ENCODE measurements around the gene TBPL1.

Gene TBPL1

GRCh38 chr6:134028438-134028837 is 75.4 kb downstream of the TBPL1 start:
- H3K27ac Mint-ChIP-seq: no peak overlapping the region
- H3K36me3 Mint-ChIP-seq: no peaks in the 10 kb centered on the region
- ATAC-seq (no peak), DNase-seq (ENCODE audit: low spot score in 2 of 2) (no peak)
- H3K4me1 Mint-ChIP-seq: no peaks in the 10 kb centered on the region
- H3K9me3 Mint-ChIP-seq: no peaks in the 10 kb centered on the region
- no peak overlapping the region for H3K4me3 Mint-ChIP-seq

- no peaks in the 10 kb centered on the region for H3K9me3 Mint-ChIP-seq
- no peak overlapping the region for H3K27ac Mint-ChIP-seq
- H3K36me3 Mint-ChIP-seq: no peaks in the 10 kb centered on the region
- no peak for DNase-seq (ENCODE audit: low spot score in 2 of 2)
- peaks cover 6% of the 10 kb centered on the region for H3K4me1 Mint-ChIP-seq
- ATAC-seq: no peak
- no peak overlapping the region for H3K4me3 Mint-ChIP-seq
Observed at GRCh38 chr6:134029495-134030455, 76.8 kb downstream of the TBPL1 start.

- no peak overlapping the region for H3K27ac Mint-ChIP-seq
- no peak for ATAC-seq
- H3K36me3 Mint-ChIP-seq: no peaks in the 10 kb centered on the region
- no peaks in the 10 kb centered on the region for H3K9me3 Mint-ChIP-seq
- no peak for DNase-seq (ENCODE audit: low spot score in 2 of 2)
- no peak overlapping the region for H3K4me3 Mint-ChIP-seq
- H3K4me1 Mint-ChIP-seq: peaks cover 21% of the 10 kb centered on the region
Observed at GRCh38 chr6:134031696-134032255, 78.8 kb downstream of the TBPL1 start.

- peaks cover 21% of the 10 kb centered on the region for H3K4me1 Mint-ChIP-seq
- H3K27ac Mint-ChIP-seq: no peak overlapping the region
- no peak overlapping the region for H3K4me3 Mint-ChIP-seq
- no peaks in the 10 kb centered on the region for H3K36me3 Mint-ChIP-seq
- DNase-seq (ENCODE audit: low spot score in 2 of 2) (no peak), ATAC-seq (no peak)
- H3K9me3 Mint-ChIP-seq: no peaks in the 10 kb centered on the region
Observed at GRCh38 chr6:134034478-134034877, 81.5 kb downstream of the TBPL1 start.

- Mint-ChIP-seq H3K4me3 (no peak overlapping the region), H3K27ac (no peak overlapping the region), H3K9me3 (no peaks in the 10 kb centered on the region), H3K36me3 (no peaks in the 10 kb centered on the region), H3K4me1 (peaks cover 21% of the 10 kb centered on the region)
- peak; percentile 27 for ATAC-seq
- DNase-seq (ENCODE audit: low spot score in 2 of 2): no peak
Observed at GRCh38 chr6:134034961-134035822, 82.2 kb downstream of the TBPL1 start.

- Mint-ChIP-seq H3K27ac (no peak overlapping the region), H3K9me3 (no peaks in the 10 kb centered on the region), H3K36me3 (no peaks in the 10 kb centered on the region), H3K4me3 (no peak overlapping the region), H3K4me1 (peaks cover 21% of the 10 kb centered on the region)
- ATAC-seq (peak; percentile 91), DNase-seq (ENCODE audit: low spot score in 2 of 2) (no peak)
Observed at GRCh38 chr6:134035823-134036296, 82.8 kb downstream of the TBPL1 start.

GRCh38 chr6:134039116-134039515 is 86.1 kb downstream of the TBPL1 start:
- DNase-seq (ENCODE audit: low spot score in 2 of 2) (no peak), ATAC-seq (no peak)
- Mint-ChIP-seq H3K9me3 (no peaks in the 10 kb centered on the region), H3K36me3 (no peaks in the 10 kb centered on the region), H3K4me3 (no peak overlapping the region), H3K27ac (no peak overlapping the region), H3K4me1 (peaks cover 21% of the 10 kb centered on the region)

All from stimulated activated effector memory CD8-positive, alpha-beta T cell treated with anti-CD3 and anti-CD28 coated beads, Interleukin-12 subunit alpha, Interleukin-12 subunit beta, amount 100 ng/mL, for 72 hours (primary cell).